NCI-H2107 (cell line): ENCODE data around the gene ECI1.
"Not testable (repeated sequence)": the region's sequence is repeated elsewhere in the genome, so short reads cannot be mapped to it uniquely, and the experiment has no call there.

Source experiments
- DNase-seq: peaks from one replicate; lab custom pipeline; 2025; lab: John Stamatoyannopoulos, UW

The ECI1 gene

DNA sequence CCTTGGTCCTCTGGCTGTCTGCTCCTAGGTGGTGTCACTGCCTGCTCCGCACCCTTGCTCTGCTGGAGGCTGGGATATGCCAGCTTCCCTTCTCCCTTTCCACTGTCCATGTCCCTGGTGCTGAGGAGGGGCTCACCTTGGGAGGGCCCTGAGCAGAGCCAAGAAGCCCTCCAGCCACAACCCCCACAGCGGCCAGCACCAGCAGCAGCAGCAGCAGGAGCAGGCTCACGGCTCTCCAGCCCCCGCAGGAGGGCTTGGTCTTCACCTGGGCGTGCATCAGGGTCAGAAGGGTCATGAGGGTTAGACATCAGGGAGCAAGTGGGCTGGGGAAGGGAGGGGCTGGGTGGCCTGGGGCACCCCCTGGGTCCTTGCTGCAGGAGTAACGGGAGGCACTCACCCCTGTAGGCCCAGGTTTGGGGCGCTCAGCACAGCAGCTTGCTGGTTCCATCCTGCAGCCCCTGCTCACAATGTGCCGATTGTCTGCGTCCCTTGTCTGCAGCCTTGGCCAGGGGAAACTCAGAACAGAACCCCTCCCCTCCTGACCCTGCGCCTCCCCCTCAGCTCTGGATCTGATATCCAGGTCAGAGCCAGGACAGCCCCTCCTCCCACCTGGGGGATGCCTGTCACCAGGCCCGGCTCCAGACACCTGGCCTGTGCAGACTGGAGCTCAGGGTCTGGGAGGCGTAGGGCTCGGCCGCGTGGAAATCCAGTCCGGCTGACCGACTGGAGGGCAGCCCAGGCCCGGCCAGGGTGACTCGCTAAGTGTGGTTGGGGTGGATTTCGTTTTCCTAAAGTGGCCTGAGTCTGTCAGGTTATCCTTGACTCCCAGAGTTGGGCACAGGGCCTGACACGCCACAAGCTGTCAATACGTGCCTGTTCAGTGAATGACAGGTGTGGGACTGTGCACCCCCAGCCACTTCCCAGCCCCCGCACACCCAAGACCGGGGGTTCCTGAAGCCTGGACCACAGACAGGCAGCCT, 40.7 kb downstream of the ECI1 start, which contains the start of gene BRICD5:
BRICD5 (minus strand) TSS at position 478 of the 980 bp plus-strand sequence; CDS start at position 448, 30 bp downstream.
- no peak for DNase-seq

DNA sequence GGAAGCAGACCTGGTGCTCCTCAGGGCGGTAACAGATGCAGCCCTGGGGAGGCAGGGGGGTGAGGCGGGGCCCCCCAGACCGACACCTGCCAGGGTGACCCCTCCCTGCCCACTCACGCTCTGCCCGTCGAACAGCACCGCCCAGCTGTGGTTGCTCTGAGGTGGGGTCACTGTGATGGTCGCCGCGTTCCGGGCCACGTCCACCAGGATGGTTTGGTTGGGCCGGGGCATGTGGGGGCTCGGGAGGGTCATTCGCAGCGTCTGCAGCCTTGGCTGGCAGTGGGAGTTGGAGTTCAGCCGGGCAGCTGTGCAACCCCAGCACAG, 41.4 kb downstream of the ECI1 start:
- DNase-seq: no peak

DNA sequence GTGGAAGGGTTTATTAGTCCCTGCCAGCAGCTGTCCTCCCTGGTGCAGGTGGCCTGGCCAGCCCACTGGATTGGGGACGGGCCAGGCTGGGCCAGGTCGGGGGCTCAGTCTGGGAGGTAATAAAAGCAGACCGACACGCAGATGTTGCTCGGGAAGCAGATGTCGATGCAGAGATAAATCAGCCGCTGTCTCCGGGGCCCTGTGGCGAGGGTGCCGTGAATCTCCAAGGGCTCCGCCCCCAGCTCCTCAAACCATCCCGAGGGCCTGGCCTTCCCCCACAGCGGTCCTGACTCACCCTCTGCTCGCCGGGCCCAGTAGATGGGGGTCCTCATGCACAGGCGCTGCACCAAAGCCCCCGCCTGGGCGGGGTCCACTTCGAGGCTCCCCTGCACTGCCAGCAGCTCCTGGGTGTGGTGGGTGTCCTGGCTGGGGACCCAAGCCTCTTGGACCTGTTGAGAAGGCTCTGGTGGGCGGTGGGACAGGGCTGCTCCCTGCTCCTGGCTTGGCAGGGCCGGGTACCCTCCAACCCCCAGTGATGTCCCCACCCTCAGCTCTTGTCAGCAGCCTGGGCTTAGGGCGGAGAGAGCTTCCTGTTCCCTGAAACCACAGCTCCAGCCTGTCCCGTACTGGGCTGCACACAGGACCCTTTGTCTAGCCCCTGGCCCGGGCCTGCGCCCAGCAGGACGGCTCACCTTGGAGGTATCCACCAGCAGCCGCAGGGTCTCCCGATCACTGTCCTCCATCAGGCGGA, 42.0 kb downstream of the ECI1 start:
- no peak for DNase-seq

DNA sequence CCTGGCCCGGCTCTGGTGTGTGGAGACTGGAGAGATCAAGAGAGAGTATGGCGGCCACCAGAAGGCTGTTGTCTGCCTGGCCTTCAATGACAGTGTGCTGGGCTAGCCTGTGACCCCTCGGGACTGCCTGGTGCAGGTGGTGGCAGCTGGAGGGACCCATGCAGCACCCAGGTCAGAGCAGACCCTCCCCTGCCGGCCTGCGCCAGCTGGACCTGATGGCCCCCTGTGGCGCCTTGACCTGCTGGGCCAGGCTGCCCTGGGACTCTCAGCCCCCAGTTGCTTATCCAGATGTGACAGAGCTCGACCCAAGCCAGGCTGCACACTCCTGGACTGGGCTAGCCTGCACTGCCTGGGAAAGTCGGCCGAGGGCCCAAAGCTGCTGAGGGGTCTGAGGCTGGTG, 42.6 kb downstream of the ECI1 start:
- DNase-seq: no peak

DNA sequence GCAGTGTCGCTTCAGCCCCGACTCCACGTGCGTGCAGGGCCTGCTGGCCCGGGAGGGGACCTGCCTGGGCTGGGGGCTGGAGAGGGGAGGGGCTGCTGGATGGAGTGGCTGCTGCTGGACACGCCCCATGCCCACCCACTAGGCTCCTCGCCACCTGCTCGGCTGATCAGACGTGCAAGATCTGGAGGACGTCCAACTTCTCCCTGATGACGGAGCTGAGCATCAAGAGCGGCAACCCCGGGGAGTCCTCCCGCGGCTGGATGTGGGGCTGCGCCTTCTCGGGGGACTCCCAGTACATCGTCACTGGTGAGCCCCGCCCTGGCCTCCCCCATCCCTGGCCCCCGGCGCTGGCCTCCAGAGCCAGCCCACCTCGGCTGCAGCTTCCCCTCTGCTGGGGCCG, 43.1 kb downstream of the ECI1 start:
- peak; percentile 29 for DNase-seq

DNA sequence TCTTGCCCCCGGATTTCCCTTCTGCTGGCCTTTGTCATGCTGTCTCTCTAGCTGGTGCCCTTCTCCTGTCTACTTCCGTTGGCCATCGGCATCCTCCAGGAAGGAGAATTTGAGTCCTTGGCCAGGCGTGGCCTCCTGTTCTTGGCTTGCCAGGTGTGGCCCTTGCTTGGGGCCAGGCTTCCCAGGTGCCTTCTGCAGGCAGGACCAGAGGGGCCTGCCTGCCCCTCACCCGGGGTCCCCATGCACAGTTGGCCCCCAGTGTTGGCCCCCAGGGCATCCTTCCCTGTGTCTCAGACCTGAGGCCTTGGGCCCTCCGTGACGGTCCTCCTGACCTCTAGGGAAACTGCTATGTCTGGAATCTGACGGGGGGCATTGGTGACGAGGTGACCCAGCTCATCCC, 43.5 kb downstream of the ECI1 start:
- DNase-seq: no peak

DNA sequence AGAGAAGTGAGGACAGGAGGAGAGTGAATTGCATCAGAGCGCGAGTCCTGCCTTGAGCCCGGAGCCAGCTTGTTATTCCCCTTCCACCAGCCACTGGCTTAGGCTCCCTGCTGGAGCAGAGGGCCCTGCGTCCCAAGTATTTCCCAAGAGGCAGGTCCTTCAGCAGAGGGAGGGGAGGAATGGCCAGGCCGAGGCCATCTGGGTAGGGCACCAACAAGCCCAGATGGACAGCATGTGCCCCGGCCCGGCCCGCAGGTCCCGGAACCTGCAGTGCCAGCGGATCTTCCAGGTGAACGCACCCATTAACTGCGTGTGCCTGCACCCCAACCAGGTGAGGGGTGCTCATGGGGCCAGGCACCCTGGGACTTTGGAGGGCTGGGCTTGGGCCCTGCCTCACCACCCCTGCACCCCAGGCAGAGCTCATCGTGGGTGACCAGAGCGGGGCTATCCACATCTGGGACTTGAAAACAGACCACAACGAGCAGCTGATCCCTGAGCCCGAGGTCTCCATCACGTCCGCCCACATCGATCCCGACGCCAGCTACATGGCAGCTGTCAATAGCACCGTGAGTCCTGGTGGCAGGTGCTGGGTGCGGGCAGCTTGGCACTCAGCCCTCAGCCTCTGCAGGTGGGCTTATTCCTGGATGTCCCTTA, 44.5 kb downstream of the ECI1 start:
- no peak for DNase-seq

DNA sequence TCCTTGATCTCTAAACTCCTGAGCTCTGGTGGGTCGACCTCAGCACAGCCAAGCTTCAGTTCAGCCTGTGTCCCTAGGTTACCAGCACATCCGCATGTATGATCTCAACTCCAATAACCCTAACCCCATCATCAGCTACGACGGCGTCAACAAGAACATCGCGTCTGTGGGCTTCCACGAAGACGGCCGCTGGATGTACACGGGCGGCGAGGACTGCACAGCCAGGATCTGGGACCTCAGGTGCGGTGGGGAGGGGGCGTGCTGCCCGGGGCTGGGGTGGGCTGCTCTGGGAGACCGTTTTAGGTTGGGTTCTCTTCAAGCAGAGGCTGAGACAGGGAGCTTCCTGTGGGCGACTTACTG, 45.0 kb downstream of the ECI1 start:
- DNase-seq: no peak

DNA sequence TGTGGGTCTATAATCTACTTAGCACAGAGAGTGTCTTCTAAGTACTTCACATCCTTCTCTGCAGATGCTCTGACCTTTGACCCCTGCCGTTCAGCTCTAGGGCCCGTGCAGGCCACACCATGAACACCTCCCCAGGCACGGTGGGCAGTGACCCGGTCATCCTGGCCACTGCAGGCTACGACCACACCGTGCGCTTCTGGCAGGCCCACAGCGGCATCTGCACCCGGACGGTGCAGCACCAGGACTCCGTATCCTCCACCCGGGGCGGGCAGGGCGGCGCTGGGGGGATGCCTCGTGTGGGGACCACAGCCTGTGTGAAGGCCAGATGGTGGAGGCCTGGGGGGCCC, 45.4 kb downstream of the ECI1 start:
- DNase-seq: no peak

DNA sequence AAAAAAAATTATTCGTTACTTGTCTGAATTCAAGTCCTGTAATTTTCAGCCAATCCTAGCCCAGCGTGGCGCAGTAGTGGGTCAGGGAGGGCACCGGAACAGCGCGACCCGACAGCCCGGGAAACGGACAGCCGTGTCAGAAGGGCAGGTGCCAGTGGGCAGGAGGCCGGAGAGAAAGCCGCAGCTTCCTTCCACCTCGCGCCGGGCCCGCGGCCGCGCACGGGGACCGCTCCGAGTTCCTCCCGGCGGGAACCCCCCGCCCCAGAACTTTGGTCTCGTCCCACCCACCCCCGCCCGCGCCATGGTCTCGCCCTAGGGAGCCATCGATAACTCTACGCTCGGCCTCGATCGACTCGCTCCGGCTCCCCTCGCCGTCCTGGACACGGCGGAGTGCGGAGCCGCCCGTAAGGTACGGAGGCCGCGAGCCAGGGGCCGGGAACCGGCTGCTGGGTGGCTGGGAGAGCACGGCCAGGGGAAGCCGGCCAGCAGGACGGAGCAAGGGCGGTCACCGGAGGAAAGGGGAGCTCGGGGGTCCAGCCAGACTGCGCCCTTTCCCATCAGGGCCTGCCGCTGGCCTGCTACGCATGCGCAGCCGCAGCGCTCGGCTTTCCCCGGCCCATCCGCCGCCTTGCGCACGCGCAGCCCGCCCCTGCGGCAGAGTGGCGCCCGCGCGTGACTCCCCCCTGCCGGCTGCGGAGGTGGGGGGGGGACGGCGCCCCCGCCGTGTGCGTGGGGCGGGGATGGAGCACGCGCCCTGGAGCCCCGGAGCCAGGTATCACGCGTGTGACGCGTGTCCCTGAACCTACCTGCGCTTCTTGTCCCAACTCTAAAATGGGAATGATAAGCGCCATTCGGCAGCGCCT, 46.1 kb downstream of the ECI1 start, which contains the start of gene MLST8:
MLST8 (plus strand) TSS at position 351 of the 863 bp plus-strand sequence. CDS start 632 bp downstream, outside the sequence.
- DNase-seq: peak; percentile 74

DNA sequence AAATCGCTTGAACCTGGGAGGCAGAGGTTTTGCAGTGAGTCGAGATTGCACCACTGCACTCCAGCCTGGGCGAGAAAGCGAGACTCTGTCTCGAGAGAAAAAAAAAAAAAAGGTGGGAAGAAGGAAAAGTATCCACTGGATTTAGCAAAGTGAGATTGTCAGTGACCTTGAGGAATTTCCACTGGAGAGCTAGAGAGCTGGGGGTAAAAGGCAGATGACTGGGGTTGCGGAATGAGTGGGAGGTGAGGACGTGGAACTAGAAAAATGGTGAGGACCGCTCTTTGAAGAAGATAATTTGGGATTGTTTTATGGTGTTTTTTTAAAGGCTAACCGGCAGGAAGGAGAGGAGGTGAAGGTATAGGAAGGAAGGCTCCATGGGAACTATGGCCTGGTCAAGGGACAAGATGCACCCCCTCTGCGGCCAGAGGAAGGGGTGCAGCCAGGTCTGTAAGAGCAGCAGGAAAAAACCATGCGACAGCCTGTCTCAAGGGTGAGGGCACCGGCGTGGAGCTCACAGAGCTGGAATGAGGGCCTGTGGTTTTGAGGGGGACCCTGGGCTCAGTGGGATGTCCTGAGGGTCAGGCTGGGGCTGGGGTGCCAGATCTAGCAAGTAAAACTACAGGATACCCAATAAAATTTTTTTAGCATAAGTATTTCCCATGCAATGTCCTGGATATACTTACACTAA, 46.8 kb downstream of the ECI1 start:
- no peak for DNase-seq

DNA sequence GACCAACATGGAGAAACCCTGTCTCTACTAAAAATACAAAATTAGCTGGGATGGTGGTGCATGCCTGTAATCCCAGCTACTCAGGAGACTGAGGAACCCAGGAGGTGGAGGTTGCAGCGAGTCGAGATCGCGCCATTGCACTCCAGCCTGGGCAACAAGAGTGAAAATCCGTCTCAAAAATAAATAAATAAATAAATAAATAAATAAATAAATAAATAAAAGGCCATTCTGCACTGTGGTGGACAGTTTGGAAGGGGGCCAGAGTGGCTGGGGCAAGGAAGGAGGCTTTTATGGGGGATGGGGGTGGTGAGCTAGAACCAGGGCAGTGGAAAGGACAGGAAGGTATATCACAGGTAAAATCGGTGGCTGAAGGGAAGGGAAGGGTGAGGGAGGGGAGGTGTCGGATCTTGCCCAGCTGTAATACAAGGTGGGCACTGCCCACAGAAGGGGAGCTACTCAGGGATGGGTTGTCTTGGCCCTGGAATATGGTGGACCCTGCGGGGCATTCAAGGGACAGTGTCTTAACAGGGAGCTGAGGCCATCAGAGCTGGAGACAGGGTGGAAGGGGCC, 48.2 kb downstream of the ECI1 start:
- not testable (repeated sequence) for DNase-seq

DNA sequence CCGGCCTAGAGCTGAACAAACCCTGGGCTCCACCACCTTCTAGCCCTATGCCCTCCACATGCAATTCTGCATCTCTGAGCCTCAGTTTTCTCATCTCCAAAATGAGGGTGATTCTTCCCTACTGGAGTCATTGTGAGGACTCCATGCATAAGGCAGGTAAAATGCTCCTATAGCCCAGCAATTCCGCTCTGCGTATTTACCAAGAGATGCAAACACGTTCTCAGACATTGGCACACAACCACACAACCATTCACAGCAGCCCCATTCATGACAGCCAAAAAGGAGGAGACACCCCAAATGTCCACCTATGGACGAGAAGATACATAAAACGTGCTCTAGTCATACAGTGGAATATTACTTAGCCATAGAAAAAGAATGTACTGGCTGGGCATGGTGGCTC, 51.1 kb downstream of the ECI1 start:
- no peak for DNase-seq

DNA sequence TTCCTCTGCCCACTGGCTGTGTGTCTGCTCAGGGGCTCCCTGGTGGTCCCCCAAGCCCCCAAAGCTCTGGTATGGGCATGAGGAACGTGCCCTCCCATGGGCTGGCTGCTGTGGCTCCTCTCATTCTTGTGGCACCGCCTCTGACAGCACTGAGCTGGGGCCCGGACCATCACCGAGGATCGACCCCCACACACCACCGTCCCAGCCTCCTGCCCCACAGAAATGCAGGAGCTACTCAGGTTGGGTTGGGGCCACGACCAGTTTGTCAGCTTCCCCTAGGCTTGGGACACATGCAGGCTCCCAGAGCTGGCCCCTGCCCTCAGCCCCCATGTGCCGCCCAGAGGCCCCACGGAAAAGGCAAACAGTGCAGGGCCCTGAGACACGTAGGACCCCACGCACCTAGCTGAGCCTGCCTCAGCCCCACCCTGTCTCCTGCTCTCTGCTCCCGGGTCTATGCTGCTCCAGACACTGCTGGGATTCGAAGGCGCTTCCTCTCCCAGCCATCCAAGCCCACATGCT, 51.7 kb downstream of the ECI1 start:
- no peak for DNase-seq

DNA sequence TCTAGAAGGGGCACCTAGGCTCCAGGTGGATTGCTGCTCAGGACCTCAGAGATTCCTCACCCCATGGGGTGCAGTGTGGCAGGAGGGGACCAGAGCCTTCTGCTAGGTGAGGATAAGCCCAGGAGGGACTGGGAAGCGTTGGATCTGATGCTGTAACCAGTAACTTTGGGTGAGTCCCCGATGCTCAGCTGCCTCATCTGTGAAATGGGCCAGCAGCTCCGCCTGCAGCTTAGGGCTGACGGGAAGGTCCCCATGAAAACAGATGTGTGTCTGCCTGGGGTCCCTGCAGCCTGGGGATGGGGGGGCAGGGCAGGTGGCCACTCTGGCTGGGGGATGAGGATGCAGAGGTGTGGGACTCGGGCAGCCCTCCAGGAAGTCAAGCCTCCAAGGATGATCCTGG, 52.3 kb downstream of the ECI1 start:
- DNase-seq: no peak

DNA sequence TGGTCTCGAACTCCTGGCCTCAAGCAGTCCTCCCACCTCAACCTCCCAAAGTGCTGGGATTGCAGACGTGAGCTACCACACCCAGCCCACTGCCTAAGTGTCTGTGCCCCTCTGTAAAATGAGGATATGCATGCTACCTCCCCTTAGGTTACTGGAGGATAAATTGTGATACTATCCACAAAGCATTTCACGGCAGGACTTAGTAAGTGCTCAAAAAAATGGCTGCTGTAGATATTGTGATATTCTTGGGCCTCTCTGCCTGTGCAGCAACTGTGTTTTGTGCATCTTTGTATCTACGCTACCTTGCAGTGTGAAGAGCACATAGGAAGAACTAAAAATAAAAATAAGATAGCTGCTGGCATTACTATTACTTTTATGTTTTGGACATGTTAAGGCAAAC, 53.1 kb downstream of the ECI1 start:
- DNase-seq: no peak

DNA sequence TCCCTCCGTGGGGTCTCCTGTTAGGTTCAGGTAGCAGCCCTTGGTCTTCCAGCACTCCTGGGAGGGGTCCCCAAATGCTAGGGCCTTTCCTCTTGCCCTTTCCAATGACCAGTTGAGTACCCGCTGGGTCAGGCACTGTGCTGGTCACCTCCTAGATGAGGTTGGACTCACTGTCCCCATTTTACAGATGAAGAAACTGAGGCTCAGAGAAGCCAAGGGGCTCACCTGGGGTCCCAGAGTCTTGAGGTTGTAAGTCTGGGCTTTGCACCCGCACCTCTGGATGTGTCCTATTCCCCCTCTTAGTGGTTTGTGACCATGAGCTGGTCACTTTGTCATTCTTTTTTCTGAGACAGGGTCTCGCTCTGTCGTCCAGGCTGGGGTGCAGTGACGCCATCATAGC, 53.6 kb downstream of the ECI1 start:
- DNase-seq: no peak

DNA sequence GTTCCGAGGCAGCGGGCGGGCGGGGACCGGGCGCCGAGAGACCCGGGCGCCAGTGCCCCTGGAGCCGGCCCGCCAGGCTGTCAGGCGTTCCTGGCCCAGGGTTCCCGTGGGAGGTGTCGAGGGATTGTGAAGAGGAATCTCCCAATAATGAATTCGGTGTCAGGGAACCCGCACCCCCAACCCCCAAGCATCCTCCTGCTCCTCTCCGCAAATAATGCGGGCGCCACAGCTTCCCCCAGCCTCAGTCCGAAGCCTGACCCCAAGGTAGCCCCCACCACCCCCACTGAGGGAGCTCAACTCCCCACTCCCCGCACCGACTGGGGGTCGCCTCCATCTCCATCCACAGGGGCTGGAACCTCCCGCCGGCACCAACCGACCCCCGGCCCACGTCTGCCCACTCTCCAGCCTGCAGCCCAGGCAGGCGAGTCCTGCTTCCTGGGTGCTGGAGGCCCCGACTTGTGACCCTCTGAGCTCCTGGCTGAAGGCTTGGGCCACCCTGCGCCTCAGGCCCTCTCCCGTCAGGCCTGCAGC, 54.3 kb downstream of the ECI1 start:
- no peak for DNase-seq

DNA sequence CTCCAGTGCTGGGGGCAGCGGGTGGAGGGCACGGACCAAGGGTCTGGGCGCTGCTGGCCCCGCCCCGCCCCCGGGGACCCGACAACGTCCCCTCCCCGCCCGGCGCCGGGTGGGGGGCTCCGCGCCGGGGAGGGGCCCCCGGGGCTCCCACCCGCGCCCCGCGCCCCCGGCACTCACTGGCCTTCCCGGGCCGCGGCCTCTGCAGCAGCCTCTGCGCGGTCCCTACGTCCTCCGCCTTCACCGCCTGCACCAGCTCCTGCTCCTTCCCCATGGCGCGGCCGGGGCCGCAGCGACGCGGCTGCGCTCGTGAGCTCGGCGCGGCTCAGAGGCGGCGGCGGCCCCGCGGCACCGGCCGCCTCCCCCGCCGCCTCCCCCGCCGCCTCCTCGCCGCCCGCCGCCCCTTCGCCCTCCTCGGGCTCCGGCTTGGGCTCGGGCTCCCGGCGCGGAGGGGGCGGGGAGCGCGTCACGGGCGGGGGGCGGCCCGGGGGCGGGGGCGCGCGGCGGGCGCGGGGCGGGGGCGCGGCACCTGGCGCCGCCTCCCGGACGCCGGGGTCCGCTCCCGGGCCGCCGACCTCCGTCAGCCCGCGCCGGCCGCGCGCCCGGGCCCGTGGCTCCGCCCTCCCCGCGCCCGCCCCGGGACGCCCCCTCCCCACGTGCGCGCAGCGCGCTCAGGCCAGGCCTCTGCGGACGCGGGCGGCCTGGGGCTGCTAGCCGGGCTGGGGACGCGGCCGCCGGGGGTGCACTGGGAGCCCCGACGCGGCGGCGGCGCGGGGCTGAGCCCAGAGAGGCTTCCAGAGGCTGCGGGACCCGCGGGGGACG, 55.0 kb downstream of the ECI1 start, which contains the start of gene CASKIN1:
CASKIN1 (minus strand) TSS at position 444 of the 819 bp plus-strand sequence; CDS start at position 271, 173 bp downstream.
- DNase-seq: no peak
